Panc1 (cell line): Measurements from ENCODE around the gene PACSIN1. TPM values are rescaled to one million over a fixed set of nuclear protein-coding genes. Genes with fewer than 3 reads are reported as not detected.

Source experiments
- ATAC-seq: fragments of 200-7000 bp; cut with Tn5 transposase; 2 replicates; pipeline ENCODE4 v1.9.1; 2020; ENCODE audit warnings: mild to moderate bottlenecking, moderate library complexity
- BruUV-seq: library from RNA; stranded (reverse); fragments of 400-500 nt; replicated peaks from 2 replicates; lab custom pipeline; 2021; lab: Mats Ljungman, UMichigan
- CTCF ChIA-PET: fragments of 300-600 bp; sonication (Branson Sonifier 250); formaldehyde crosslinking; loops from one replicate; lab custom pipeline; 2022; ENCODE audit warnings: antibody characterized with exemption; lab: Charles Lee
- POLR2A ChIA-PET: fragments of 300-600 bp; sonication (Branson Sonifier 250); formaldehyde crosslinking; loops from one replicate; lab custom pipeline; 2022; ENCODE audit warnings: antibody characterized with exemption; lab: Charles Lee
- DNase-seq: peaks from one replicate; pipeline ENCODE4 v3.0.0-alpha.2; 2010; ENCODE audit warnings: low read depth, low spot score
- H3K27ac ChIP-seq: 2 replicates; pipeline ENCODE4 v1.5.1; 2011; ENCODE audit warnings: mild to moderate bottlenecking, low read length, inconsistent platforms
- H3K27me3 ChIP-seq: fragments of 200-500 bp; sonication (Bioruptor generic); 2 replicates; pipeline ENCODE4 v1.6.0; 2014; ENCODE audit warnings: low read length, inconsistent platforms; ENCODE audit not compliant: control insufficient read depth, insufficient read depth
- H3K36me3 ChIP-seq: fragments of 200-500 bp; sonication (Bioruptor generic); 2 replicates; pipeline ENCODE4 v1.5.1; 2014; ENCODE audit warnings: inconsistent platforms, mild to moderate bottlenecking, low read length, moderate library complexity; ENCODE audit not compliant: control insufficient read depth, insufficient read depth
- H3K4me1 ChIP-seq: 2 replicates; pipeline ENCODE4 v1.5.1; 2011; ENCODE audit warnings: inconsistent platforms, mild to moderate bottlenecking, low read length, moderate library complexity; ENCODE audit not compliant: control insufficient read depth, insufficient read depth
- H3K4me3 ChIP-seq, 2 experiments: 2 replicates each; pipeline ENCODE4 v1.5.1; 2011 to 2012; ENCODE audit warnings: low read depth in 2 of 2, low read length in 2 of 2, mild to moderate bottlenecking in 2 of 2, inconsistent platforms in 1 of 2, moderate library complexity in 1 of 2
- H3K9me3 ChIP-seq: fragments of 200-500 bp; sonication (Bioruptor generic); 2 replicates; pipeline ENCODE4 v1.5.1; 2014; ENCODE audit warnings: low read depth, mild to moderate bottlenecking, inconsistent platforms, low read length, moderate library complexity; ENCODE audit not compliant: control insufficient read depth, insufficient read depth
- POLR2AphosphoS5 ChIP-seq: IDR thresholded peaks from 2 replicates; pipeline ENCODE4 v1.6.1; 2012; ENCODE audit warnings: mild to moderate bottlenecking, low read depth, low read length, moderate library complexity
- SIN3A ChIP-seq: IDR thresholded peaks from 2 replicates; pipeline ENCODE4 v1.6.1; 2012; ENCODE audit warnings: low read depth, mild to moderate bottlenecking, low read length, moderate library complexity, borderline replicate concordance; ENCODE audit not compliant: insufficient read depth
- TCF7L2 ChIP-seq: IDR thresholded peaks from 2 replicates; pipeline ENCODE4 v1.6.1; 2011; ENCODE audit warnings: mild to moderate bottlenecking, low read depth, low read length, inconsistent platforms
- in situ Hi-C: cut with HindIII; loops from 2 replicates; pipeline ENCODE4 v1.10.0; 2016; ENCODE audit warnings: low sequenced_read_pairs, low pct_unique_long_range_greater_than_20kb
- intact Hi-C: fragments of 100-400 bp; cut with micrococcal nuclease; formaldehyde crosslinking; loops from one replicate; pipeline ENCODE4 v1.10.0; 2022; ENCODE audit not compliant: unreplicated experiment
- total RNA-seq: library from RNA; stranded (reverse); gene quantifications from one replicate; pipeline ENCODE4 v1.2.1, GENCODE V29; 2021; ENCODE audit not compliant: unreplicated experiment
- TF ChIP-seq, protein P1 (sequence below), 2 experiments: IDR thresholded peaks; 2 replicates each; pipeline ENCODE4 v1.6.1; 2011 to 2012; ENCODE audit warnings: low read depth in 2 of 2, control low read depth in 1 of 2, low read length in 1 of 2, mild to moderate bottlenecking in 1 of 2, moderate library complexity in 1 of 2; ENCODE audit not compliant: insufficient read depth in 1 of 2
- TF ChIP-seq, protein P2 (sequence below): fragments of 450-650 bp; IDR thresholded peaks from 2 replicates; pipeline ENCODE4 v1.5.1; 2017; ENCODE audit warnings: mild to moderate bottlenecking

Gene PACSIN1
- total RNA-seq, 1 experiment from 2014 or later: 0.18 TPM

DNA sequence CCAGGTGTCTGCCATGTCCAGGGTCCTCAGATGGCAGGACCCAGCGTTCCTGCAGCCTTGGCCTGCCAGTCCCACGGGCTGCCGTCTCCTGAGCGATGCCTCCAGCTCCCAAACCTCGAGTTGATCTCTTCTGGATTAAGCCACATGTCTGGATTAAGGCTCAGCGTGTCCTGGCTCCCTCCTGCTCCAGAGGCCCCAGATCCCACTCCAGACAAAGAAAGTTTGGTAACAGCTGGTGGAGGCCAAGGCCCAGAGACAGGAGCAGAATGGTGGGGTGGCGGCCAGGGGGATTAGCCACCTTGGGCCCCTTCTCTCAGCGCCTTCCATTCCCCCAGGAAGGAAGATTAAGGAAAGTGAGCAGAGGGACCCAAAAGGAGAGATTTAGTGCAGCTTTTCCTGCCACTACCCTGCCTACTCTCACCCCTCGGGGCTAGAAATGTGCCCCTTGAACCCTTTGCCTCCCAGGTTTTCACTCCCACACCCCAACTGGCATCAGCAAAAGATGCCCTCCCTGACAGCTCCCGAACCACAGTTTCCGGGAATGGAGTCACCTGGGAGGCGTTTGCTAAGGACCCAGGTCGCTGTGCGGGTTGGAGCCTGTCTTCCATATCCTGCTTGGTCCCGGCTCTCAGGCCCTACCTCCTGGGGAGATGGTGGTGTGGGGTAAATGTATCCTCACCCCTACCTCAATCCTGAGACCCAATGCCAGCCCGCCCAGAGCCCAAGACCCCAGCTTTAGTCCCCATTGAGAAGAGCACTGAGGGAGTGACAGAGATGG, 83.3 kb downstream of the PACSIN1 start:
- H3K27ac ChIP-seq: no peak overlapping the region
- intact Hi-C loops: no loop called here
- ChIA-PET CTCF (interaction anchor here (0.6 kb wide), 1 partner anchor 29 kb away, joined by 3 read pairs; no protein-coding TSS in a partner anchor), POLR2A (no interaction called here)
- no peaks in the 10 kb centered on the region for H3K36me3 ChIP-seq
- in situ Hi-C loops: no loop called here
- no peak for ATAC-seq
- no peaks in the 10 kb centered on the region for H3K9me3 ChIP-seq
- H3K4me3 ChIP-seq: no peak overlapping the region
- no TSS peak for BruUV-seq
- TF ChIP-seq POLR2AphosphoS5 (no peak), SIN3A (no peak), TCF7L2 (no peak)
- TF ChIP-seq, protein P1, sequence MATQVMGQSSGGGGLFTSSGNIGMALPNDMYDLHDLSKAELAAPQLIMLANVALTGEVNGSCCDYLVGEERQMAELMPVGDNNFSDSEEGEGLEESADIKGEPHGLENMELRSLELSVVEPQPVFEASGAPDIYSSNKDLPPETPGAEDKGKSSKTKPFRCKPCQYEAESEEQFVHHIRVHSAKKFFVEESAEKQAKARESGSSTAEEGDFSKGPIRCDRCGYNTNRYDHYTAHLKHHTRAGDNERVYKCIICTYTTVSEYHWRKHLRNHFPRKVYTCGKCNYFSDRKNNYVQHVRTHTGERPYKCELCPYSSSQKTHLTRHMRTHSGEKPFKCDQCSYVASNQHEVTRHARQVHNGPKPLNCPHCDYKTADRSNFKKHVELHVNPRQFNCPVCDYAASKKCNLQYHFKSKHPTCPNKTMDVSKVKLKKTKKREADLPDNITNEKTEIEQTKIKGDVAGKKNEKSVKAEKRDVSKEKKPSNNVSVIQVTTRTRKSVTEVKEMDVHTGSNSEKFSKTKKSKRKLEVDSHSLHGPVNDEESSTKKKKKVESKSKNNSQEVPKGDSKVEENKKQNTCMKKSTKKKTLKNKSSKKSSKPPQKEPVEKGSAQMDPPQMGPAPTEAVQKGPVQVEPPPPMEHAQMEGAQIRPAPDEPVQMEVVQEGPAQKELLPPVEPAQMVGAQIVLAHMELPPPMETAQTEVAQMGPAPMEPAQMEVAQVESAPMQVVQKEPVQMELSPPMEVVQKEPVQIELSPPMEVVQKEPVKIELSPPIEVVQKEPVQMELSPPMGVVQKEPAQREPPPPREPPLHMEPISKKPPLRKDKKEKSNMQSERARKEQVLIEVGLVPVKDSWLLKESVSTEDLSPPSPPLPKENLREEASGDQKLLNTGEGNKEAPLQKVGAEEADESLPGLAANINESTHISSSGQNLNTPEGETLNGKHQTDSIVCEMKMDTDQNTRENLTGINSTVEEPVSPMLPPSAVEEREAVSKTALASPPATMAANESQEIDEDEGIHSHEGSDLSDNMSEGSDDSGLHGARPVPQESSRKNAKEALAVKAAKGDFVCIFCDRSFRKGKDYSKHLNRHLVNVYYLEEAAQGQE (IDR thresholded peaks at IDR 0.05; ENCODE audit: insufficient read depth in 1 of 2, low read depth in 2 of 2, low read length in 1 of 2): no peak
- TF ChIP-seq, protein P2, sequence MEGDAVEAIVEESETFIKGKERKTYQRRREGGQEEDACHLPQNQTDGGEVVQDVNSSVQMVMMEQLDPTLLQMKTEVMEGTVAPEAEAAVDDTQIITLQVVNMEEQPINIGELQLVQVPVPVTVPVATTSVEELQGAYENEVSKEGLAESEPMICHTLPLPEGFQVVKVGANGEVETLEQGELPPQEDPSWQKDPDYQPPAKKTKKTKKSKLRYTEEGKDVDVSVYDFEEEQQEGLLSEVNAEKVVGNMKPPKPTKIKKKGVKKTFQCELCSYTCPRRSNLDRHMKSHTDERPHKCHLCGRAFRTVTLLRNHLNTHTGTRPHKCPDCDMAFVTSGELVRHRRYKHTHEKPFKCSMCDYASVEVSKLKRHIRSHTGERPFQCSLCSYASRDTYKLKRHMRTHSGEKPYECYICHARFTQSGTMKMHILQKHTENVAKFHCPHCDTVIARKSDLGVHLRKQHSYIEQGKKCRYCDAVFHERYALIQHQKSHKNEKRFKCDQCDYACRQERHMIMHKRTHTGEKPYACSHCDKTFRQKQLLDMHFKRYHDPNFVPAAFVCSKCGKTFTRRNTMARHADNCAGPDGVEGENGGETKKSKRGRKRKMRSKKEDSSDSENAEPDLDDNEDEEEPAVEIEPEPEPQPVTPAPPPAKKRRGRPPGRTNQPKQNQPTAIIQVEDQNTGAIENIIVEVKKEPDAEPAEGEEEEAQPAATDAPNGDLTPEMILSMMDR: no peak
- DNase-seq: no peak
- H3K4me1 ChIP-seq: peaks cover 8% of the 10 kb centered on the region
- no peaks in the 10 kb centered on the region for H3K27me3 ChIP-seq

DNA sequence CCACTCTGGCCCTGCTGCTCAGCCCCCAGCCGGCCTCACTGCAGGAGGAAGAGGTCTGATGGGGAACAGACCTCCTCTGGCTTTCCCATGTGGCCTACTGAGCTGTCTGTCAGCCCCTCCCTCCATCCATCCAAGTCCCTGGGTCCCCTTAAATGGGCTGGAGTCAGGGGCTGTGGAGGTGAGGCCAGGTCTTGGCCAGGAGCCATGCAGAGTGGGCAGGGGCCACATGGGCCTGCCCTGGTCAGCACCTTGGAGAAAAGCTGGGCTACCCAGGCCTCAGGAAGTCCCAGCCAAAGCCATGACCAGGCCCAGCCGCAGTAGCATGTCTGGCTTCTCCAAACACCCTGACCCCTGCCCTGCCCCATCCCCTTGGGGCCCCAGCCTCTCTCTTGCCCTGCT, 83.9 kb downstream of the PACSIN1 start:
- no peak overlapping the region for H3K4me3 ChIP-seq
- no peak for DNase-seq
- TF ChIP-seq SIN3A (no peak), POLR2AphosphoS5 (no peak), TCF7L2 (no peak)
- TF ChIP-seq, protein P1 (IDR thresholded peaks at IDR 0.05; ENCODE audit: insufficient read depth in 1 of 2, low read depth in 2 of 2, low read length in 1 of 2): no peak
- TF ChIP-seq, protein P2: no peak
- no peaks in the 10 kb centered on the region for H3K9me3 ChIP-seq
- H3K27me3 ChIP-seq: no peaks in the 10 kb centered on the region
- intact Hi-C loops (no loop called here), in situ Hi-C loops (no loop called here)
- H3K4me1 ChIP-seq: peaks cover 14% of the 10 kb centered on the region
- no peak for ATAC-seq
- BruUV-seq: no TSS peak
- H3K36me3 ChIP-seq: no peaks in the 10 kb centered on the region
- ChIA-PET POLR2A (no interaction called here), CTCF (interaction anchor here (0.6 kb wide), 1 partner anchor 28 kb away, joined by 3 read pairs; no protein-coding TSS in a partner anchor)
- no peak overlapping the region for H3K27ac ChIP-seq
